HG03439 (cell line): Measurements from ENCODE around the gene WDR70.
"Not testable (repeated sequence)": the region's sequence is repeated elsewhere in the genome, so short reads cannot be mapped to it uniquely, and the experiment has no call there.

ENCODE experiments used
- ATAC-seq: cut with Tn5 transposase; IDR thresholded peaks from one replicate; pipeline ENCODE4 v1.9.1; 2021; ENCODE audit warnings: mild to moderate bottlenecking, moderate library complexity; ENCODE audit not compliant: unreplicated experiment

The WDR70 gene

DNA sequence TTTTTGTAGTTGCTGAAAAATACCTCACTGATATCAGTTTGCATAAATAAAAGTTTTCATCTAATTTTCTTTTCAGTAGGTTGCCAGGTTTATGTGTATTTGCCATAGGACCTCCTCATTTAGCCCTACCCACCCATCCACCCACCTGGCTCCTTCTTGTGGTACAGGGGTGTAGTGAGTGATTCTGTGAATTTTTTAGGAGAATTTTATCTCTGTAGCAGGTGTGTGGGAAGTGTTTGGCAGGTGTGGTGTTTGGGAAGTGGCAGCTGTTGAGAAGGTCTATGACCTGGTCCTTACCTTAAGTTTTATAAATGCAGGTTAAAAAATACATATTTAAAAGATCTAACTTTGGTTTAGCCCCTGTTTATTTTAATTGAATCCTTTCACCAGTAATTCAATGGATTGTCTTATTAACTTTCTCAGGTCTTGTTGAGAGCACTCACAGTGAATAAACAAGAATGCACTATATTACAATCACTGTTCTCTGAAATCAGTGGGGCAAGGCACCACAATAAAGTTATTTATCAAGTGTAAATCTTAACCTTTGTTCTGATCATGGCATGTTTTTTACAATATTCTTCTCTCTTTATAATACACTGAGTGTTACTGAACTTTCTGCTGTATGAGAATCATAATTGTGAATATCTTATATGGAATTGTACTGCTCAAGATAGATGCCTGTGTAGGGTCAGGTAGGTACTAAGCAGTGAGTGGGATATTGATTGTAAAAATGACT, 189.1 kb downstream of the WDR70 start:
- no peak for ATAC-seq

DNA sequence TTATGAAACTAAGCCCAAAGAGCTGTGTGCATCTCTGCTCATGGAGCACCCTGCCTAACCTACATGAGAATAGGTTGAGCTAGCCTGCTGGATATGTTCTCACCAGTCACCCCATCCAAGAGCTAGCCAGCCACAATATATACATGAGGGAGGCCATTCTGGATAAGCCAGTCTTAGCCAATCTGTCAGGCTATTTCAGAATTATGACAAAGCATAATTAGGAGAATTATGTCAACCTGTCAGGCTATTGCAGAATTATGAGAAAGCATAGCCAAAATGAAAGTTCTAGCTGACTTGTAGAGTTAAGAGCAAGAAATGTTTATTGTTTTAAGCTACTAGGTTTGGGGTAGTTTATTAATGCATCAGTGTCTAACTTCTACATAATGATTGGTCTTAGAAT, 189.8 kb downstream of the WDR70 start:
- ATAC-seq: no peak

- ATAC-seq: no peak
Measured at GRCh38 chr5:37569466-37569865, 190.3 kb downstream of the WDR70 start.

GRCh38 chr5:37570597-37570996, 191.5 kb downstream of the WDR70 start:
- ATAC-seq: no peak

- no peak for ATAC-seq
Measured at GRCh38 chr5:37571985-37572384, 192.9 kb downstream of the WDR70 start.

DNA sequence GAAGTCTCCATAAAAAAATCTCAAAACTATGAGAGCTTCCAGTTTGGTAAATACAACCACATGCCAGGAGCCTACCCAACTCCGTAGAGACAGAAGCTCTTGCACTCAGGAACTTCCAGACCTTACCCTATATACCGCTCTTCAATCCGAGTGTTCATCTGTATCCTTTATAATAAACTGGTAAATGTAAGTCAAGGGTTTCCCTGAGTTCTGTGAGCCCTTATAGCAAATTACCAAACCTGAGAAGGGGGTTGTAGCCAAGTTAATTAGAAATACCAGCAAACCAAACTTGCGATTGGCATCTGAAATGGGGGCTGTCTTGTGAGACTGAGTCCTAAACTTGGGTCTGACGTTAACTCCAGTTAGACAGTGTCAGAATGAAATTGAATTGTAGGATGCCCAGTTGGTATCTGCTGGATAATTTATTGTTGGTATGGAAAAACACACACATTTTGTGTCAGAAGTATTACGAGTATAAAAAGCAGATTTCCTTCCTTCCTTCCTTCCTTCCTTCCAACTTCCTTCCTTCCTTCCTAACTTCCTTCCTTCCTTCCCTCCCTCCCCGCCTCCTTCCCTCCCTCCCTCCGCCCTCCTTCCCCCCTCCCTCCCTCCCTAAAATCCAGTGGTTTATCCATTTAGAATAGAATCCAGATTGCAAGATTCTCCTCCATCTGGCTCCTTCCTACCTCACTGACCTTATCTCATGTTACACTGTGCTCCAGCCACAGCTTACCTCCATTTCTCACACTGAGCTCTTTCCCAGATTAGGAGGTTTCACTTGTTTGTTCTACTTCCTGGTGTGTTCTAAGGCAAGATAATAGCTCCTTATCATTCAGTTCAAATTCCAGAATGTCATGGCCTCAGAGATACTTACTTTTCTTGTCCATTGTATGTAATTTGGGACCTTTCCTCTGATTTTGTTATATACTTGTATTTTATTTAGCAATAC, 196.7 kb downstream of the WDR70 start:
- no peak for ATAC-seq

- no peak for ATAC-seq
Measured at GRCh38 chr5:37576552-37576951, 197.4 kb downstream of the WDR70 start.

DNA sequence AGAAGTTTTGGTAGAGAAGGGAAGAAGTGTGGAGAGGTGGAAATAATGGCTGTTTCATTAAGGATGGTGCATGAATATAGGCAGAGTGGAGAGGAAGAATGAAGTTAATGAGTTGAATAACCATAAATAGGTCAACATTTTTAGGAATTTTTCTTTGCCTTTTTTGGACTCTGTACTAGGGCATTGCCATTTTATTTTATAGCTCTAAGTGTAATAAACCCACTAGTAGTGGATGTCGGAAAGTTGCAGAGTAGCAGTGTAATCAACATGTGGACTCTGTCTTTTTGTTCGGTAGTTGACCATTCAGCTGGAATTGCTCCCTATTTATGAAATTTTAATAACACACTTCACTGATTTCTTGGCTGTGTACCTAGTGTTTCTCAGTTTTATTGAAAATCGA, 199.1 kb downstream of the WDR70 start:
- no peak for ATAC-seq

GRCh38 chr5:37580106-37580505, 201.0 kb downstream of the WDR70 start:
- no peak for ATAC-seq

- ATAC-seq: no peak
Measured at GRCh38 chr5:37582202-37582601, 203.1 kb downstream of the WDR70 start.

- ATAC-seq: not testable (repeated sequence)
Measured at GRCh38 chr5:37593292-37593691, 214.2 kb downstream of the WDR70 start.

GRCh38 chr5:37594864-37595263, 215.7 kb downstream of the WDR70 start:
- not testable (repeated sequence) for ATAC-seq

- ATAC-seq: no peak
Measured at GRCh38 chr5:37598733-37599132, 219.6 kb downstream of the WDR70 start.

- no peak for ATAC-seq
Measured at GRCh38 chr5:37601163-37601562, 222.0 kb downstream of the WDR70 start.

DNA sequence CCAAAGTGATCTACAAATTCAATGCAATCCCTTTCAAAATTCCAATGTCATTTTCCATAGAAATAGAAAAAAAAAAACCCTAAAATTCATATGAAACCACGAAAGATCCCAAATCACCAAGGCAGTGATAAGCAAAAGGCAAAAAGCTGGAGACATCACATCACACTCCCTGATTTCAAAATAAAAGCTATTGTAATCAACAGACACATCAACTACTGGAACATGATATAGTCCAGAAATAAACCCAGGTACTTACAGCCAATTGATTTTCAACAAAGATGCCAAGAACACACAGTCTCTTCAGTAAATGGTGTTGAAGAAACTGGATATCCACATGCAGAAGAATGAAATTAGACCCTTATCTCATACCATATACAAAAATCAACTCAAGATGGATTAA, 224.0 kb downstream of the WDR70 start:
- no peak for ATAC-seq

DNA sequence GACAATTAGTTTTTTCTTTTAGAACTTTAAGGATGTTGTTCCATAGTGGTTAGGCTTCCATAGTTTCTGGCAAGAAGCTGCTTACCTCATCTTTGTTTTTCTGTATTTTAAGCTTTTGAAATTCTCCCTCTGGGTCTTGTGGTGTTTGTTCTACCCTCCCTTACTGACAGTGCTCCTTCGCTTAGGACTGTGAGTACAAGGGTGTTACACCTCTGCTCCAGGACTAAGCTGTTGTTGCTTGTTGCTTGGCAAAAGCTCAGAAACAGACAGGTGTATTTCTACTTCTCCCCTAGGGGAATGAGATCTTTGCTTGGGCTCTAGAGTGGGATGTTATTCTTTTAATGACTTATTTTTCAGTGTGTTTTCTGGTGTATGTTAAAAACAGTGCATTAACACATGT, 225.2 kb downstream of the WDR70 start:
- no peak for ATAC-seq

DNA sequence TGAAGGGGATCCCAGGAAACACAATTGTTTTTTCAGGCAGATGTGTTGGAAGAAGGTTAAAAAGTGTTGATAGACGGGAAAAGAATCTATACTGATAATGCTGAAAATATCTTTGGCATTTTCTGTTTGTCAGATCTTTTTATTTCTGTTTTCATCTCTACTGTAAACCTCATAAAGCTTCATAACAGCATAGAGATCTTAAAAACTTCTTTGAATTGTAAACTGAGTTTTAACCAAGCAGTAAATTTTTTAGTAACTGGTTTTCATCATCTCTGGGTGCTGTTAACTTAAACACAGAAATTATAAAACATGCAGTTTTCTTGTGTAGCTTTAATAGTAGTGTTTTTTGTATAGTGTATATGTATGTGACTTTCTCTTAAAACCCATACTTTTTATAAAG, 227.0 kb downstream of the WDR70 start:
- no peak for ATAC-seq

- no peak for ATAC-seq
Measured at GRCh38 chr5:37606632-37607248, 227.6 kb downstream of the WDR70 start.

GRCh38 chr5:37615184-37615583, 236.1 kb downstream of the WDR70 start:
- ATAC-seq: no peak

DNA sequence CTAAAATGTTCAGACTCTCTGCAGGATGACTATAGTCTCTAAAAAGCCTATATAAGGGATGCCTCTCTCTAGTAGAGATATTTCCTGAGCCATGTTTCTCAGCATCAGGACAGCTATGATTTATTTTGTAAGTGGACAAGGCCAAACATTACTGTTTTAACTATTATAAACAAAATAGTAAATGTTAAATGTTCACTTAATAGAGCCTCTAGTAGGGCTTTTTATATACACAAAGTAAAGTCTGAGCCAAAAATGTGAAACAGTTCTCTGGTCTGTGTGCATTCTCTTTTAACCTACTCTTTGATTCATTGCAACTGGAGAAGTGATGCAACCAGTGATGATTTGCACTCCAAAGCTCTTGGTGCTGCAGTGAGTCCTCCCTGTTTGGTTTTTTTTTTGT, 240.2 kb downstream of the WDR70 start:
- ATAC-seq: no peak

DNA sequence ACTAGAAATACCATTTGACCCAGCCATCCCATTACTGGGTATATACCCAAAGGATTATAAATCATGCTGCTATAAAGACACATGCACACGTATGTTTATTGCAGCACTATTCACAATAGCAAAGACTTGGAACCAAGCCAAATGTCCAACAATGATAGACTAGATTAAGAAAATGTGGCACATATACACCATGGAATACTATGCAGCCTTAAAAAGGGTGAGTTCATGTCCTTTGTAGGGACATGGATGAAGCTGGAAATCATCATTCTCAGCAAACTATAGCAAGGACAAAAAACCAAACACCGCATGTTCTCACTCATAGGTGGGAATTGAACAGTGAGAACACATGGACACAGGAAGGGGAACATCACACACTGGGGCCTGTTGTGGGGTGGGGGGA, 243.2 kb downstream of the WDR70 start:
- not testable (repeated sequence) for ATAC-seq

DNA sequence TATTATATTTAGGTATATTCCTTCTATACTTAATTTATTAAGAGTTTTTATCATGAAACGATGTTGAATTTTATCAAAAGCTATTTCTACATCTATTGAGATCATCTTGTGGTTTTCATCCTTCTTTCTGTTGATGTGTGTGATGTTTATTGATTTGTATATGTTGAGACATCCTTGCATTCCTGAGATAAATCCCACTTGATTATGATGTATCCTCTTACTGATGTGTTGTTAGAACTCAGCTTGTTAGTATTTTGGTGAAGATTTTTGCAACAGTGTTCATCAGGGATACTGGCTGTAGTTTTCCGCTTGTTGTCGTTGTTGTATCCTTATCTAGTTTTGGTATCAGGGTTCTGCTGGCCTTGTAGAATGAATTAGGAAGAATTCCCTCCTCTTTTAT, 247.1 kb downstream of the WDR70 start:
- no peak for ATAC-seq
